K562 (cell line): Measurements from ENCODE around the gene NUP205. TPM values are rescaled to one million over a fixed set of nuclear protein-coding genes. Genes with fewer than 3 reads are reported as not detected.

Experiments
- CBFA2T3 ChIP-seq: fragments of 450-650 bp; IDR thresholded peaks from 2 replicates; pipeline ENCODE4 v1.6.1; 2017
- ERF ChIP-seq: fragments of 450-650 bp; formaldehyde crosslinking; IDR thresholded peaks from 2 replicates; pipeline ENCODE4 v1.4.0; 2020; ENCODE audit warnings: mild to moderate bottlenecking, mixed read lengths
- FOXM1 ChIP-seq, 2 experiments: fragments of 450-650 bp in 1 of 2; sonication (generic) in 1 of 2; formaldehyde crosslinking in 1 of 2; IDR thresholded peaks; 2 replicates each; pipeline versions ENCODE4 v1.6.1 to v1.9.0; 2017 to 2022; ENCODE audit warnings: low read depth in 2 of 2, mild to moderate bottlenecking in 2 of 2, missing genetic modification reagents in 1 of 2, moderate library complexity in 1 of 2
- GTF2A2 ChIP-seq: IDR thresholded peaks from 2 replicates; pipeline ENCODE4 v1.6.1; 2016; ENCODE audit warnings: mild to moderate bottlenecking, missing genetic modification characterization, missing compliant biosample characterization
- MLLT1 ChIP-seq, 2 experiments: fragments of 450-650 bp; IDR thresholded peaks; 2 replicates each; pipeline ENCODE4 v1.6.1; 2016
- NCOA1 ChIP-seq: fragments of 450-650 bp; IDR thresholded peaks from 2 replicates; pipeline ENCODE4 v1.6.1; 2016; ENCODE audit warnings: low read depth
- SMAD4 ChIP-seq: fragments of 250-450 bp; sonication (Bioruptor Pico); conservative IDR thresholded peaks from 2 replicates; pipeline ENCODE4 v1.8.0; 2021; ENCODE audit warnings: inconsistent platforms, mild to moderate bottlenecking, moderate library complexity
- TAF7 ChIP-seq: fragments of 450-650 bp; IDR thresholded peaks from 2 replicates; pipeline ENCODE4 v1.6.1; 2016; ENCODE audit warnings: missing genetic modification characterization, missing compliant biosample characterization
- THRA ChIP-seq: fragments of 450-650 bp; IDR thresholded peaks from 2 replicates; pipeline ENCODE4 v1.6.1; 2017; ENCODE audit warnings: mild to moderate bottlenecking, moderate library complexity
- ZBTB40 ChIP-seq, 2 experiments: fragments of 450-650 bp in 1 of 2; sonication (generic) in 1 of 2; formaldehyde crosslinking in 1 of 2; IDR thresholded peaks; 2 replicates each; pipeline versions ENCODE4 v1.7.1 to v1.9.0; 2016 to 2022; ENCODE audit warnings: inconsistent platforms in 1 of 2, mild to moderate bottlenecking in 1 of 2, missing genetic modification reagents in 1 of 2
- ZBTB9 ChIP-seq: fragments of 450-650 bp; formaldehyde crosslinking; IDR thresholded peaks from 2 replicates; pipeline ENCODE4 v1.4.0; 2020; ENCODE audit warnings: mild to moderate bottlenecking, moderate library complexity
- ZNF165 ChIP-seq: fragments of 250-450 bp; sonication (Bioruptor Pico); IDR thresholded peaks from 2 replicates; pipeline ENCODE4 v1.4.0; 2020; ENCODE audit warnings: borderline replicate concordance
- ZNF41 ChIP-seq: fragments of 250-450 bp; sonication (Bioruptor Pico); conservative IDR thresholded peaks from 2 replicates; pipeline ENCODE4 v1.4.0; 2020; ENCODE audit warnings: mild to moderate bottlenecking
- ZSCAN32 ChIP-seq: fragments of 450-650 bp; formaldehyde crosslinking; IDR thresholded peaks from 2 replicates; pipeline ENCODE4 v1.4.0; 2020; ENCODE audit warnings: mild to moderate bottlenecking, moderate library complexity
- polyA plus RNA-seq, 8 experiments: library from polyadenylated mRNA; depleted of rRNA in 4 of 8; stranded (reverse) in 5 of 8; unstranded in 3 of 8; fragments of >200 nt; fragmentation: Nextera tagmentation in 2 of 8; fragmentation: Illumina TruSeq in 1 of 8; extraction: Ambion mirVana in 2 of 8; extraction: Trizol in 1 of 8; gene quantifications; 2 replicates each; pipeline versions ENCODE4 v1.2.1 to v1.2.3, GENCODE V29; 2011 to 2014; ENCODE audit warnings: inconsistent platforms in 1 of 8, missing spikeins in 1 of 8
- total RNA-seq, 7 experiments: library from RNA; depleted of rRNA in 6 of 7; stranded (reverse); fragments of >200 nt in 6 of 7; fragmentation: Illumina TruSeq in 2 of 7; extraction: Trizol in 2 of 7; gene quantifications; 2 replicates each; pipeline versions ENCODE4 v1.2.1 to v1.2.3, GENCODE V29; 2011 to 2021; ENCODE audit warnings: low replicate concordance in 1 of 7

NUP205 gene
- total and polyA plus RNA-seq, 9 of the 15 experiments (the other 6 are each of a cell fraction or from before 2014, with no cell fraction given) = 101 to 282 (median 193) TPM

- peak; percentile 10; the same call in 1 of the 2 replicates for TF ChIP-seq ZBTB40 (IDR thresholded peaks at IDR 0.05)
- no peak for TF ChIP-seq ZBTB40 (CRISPR knock-in tag; IDR thresholded peaks at IDR 0.05)
- TF ChIP-seq ZSCAN32 (CRISPR knock-in tag) = 0 out of 2 replicates have a peak, but pooled peaks have one; percentile 16
- TF ChIP-seq FOXM1 (IDR thresholded peaks at IDR 0.05; ENCODE audit: low read depth) = no peak
- TF ChIP-seq FOXM1 (CRISPR knock-in tag; IDR thresholded peaks at IDR 0.05; ENCODE audit: low read depth) = peak; percentile 23
- TF ChIP-seq ZNF165 (CRISPR knock-in tag) = no peak
- 0 out of 2 replicates have a peak, but pooled peaks have one; percentile 18 for TF ChIP-seq ERF (CRISPR knock-in tag)
- TF ChIP-seq ZNF41 = no peak
- no peak for TF ChIP-seq SMAD4 (CRISPR knock-in tag)
- TF ChIP-seq TAF7 = peak; percentile 7; the same call in 1 of the 2 replicates
- no peak for TF ChIP-seq NCOA1
- TF ChIP-seq THRA = no peak
- peak; percentile 55 to 58; a peak in 2 of 4 replicates for TF ChIP-seq MLLT1 (IDR thresholded peaks at IDR 0.05)
- TF ChIP-seq ZBTB9 = 0 out of 2 replicates have a peak, but pooled peaks have one; percentile 32
- TF ChIP-seq GTF2A2 (tag) = no peak
- 0 out of 2 replicates have a peak, but pooled peaks have one; percentile 6 for TF ChIP-seq CBFA2T3
These were observed 48.7 kb upstream of the NUP205 start (continued) for GRCh38 chr7:135508883-135509588.
